Measurements from ENCODE around the gene GPHN.
A peak's percentile ranks its signal among the peaks of the same experiment; 100 is the strongest.
"Not testable (repeated sequence)": the region's sequence is repeated elsewhere in the genome, so short reads cannot be mapped to it uniquely, and the experiment has no call there.

The GPHN gene

DNA sequence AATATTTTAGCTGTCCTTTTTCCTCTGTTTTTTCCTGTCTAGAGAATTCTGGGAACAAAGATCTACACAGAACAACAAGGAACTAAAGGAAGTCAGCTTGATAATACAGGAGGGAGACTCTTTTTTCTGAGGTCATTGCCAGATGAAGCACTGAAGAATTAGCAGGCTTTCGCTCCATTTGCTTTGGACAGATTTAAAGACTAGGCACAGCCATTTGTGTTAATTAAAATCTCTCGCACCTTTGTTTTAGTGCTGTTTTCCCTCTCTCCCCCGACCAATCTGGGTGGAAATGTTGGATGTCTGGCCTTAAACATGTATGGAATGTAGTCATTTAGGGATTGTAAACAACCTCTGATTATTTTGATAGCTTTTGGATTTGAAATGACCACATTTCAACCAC lies 9.6 kb upstream of the GPHN start:
- TF ChIP-seq, protein P1, sequence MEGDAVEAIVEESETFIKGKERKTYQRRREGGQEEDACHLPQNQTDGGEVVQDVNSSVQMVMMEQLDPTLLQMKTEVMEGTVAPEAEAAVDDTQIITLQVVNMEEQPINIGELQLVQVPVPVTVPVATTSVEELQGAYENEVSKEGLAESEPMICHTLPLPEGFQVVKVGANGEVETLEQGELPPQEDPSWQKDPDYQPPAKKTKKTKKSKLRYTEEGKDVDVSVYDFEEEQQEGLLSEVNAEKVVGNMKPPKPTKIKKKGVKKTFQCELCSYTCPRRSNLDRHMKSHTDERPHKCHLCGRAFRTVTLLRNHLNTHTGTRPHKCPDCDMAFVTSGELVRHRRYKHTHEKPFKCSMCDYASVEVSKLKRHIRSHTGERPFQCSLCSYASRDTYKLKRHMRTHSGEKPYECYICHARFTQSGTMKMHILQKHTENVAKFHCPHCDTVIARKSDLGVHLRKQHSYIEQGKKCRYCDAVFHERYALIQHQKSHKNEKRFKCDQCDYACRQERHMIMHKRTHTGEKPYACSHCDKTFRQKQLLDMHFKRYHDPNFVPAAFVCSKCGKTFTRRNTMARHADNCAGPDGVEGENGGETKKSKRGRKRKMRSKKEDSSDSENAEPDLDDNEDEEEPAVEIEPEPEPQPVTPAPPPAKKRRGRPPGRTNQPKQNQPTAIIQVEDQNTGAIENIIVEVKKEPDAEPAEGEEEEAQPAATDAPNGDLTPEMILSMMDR (IDR thresholded peaks at IDR 0.05; ENCODE audit: insufficient read depth, low read depth, low read length, missing control alignments), result no peak
- no peak for DNase-seq (ENCODE audit: low read depth)
- H3K4me3 ChIP-seq (ENCODE audit: low read length), result no peak overlapping the region

DNA sequence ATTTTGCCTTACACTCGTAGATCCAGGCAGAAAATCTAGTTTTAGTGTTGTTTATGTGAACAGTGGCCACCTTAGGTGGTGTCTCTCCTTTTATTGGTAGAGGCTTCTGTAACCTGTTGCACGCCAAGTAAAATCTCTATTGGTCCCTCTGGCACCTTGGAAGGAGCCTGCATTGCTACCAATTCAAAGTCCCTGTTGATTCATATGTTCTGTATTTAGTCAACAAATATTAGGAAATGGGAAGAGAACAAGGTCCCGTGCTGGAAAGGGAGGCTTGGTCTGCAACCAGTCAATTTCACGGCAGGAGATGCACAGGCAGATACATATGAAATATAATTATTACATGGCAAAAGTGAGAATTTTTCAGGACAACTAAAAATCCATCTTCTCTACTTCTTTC lies 6.4 kb upstream of the GPHN start:
- DNase-seq (ENCODE audit: low read depth), result no peak
- TF ChIP-seq, protein P1 (IDR thresholded peaks at IDR 0.05; ENCODE audit: insufficient read depth, low read depth, low read length, missing control alignments), result no peak
- no peak overlapping the region for H3K4me3 ChIP-seq (ENCODE audit: low read length)

DNA sequence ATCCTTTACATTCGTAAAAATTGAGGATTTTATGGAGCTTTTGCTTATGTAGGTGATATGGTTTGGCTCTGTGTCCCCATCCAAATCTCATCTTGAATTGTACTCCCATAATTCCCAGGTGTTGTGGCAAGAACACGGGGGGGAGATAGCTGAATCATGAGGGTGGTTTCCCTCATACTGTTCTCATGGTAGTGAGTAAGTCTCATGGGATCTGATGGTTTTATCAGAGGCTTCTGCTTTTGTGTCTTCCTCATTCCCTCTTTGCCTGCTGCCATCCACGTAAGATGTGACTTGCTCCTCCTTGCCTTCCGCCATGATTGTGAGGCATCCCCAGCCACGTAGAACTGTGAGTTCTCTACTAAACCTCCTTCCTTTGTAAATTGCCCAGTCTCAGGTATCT lies 5.1 kb upstream of the GPHN start:
- DNase-seq (ENCODE audit: low read depth); H3K4me3 ChIP-seq (ENCODE audit: low read length): not testable (repeated sequence)

DNA sequence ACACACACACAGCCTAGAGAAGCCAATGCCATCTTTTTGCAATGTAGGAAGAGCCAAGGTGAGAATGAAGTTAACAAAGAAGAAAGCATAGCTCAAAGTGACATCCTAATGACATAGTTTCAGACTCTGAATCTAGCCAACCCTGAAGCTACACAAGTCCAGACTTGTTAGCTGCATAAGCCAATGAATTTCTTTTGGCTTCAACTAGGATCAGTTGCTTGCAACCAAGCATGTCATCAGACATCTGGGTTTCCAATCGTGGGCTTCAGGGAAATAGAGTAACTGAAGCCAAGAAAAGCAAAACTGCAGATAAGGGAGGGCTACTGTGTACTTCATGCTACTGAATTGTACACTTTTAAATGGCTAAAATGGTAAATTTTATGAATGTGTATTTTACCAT lies 4.4 kb upstream of the GPHN start:
- peak; percentile 70 for DNase-seq (ENCODE audit: low read depth)
- no peak overlapping the region for H3K4me3 ChIP-seq (ENCODE audit: low read length)
- TF ChIP-seq, protein P1 (IDR thresholded peaks at IDR 0.05; ENCODE audit: insufficient read depth, low read depth, low read length, missing control alignments), result no peak

DNA sequence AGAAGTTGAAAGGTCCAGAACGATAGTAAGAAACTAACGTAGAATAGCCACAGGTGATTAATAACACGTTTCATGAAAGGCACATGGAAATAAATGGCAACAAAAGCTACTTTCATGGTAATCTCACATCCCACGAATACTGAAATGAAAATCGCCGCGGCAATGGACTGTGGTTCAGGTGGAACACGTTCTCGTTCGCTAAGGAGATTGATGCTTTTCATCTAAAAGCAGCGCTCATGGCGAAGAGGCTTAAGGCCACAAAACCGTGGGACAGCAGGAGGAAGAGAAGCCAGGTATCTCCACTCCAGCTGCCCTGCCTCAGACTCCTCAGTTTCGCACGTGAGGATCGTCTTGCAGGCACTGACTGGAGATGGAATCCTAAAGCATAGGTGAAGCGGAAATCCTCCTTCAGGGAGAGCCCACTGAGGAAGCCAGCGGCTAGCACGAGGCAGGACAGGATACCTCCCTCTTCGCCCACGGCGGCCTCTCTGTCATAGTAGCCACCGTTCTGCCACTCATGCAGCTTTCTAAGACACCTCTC lies 696 bp upstream of the GPHN start:
- H3K4me3 ChIP-seq (ENCODE audit: low read length), result peak overlapping the region; percentile 97
- no peak for DNase-seq (ENCODE audit: low read depth)
- TF ChIP-seq, protein P1 (IDR thresholded peaks at IDR 0.05; ENCODE audit: insufficient read depth, low read depth, low read length, missing control alignments), result no peak

DNA sequence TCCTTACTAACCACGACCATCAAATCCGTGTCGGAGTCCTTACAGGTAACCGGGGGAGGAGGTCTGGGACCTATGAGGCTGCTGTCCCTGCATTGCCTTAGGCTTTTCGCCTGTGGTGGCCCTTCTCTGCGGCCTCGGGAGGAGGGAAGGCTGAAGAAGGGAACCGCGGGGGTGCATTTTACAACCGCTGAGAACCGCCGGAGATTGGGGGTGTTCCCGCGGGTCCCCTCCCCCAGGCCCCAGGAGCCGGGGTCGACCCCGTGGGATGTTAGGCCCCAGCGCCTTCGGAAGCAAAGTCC lies 549 bp downstream of the GPHN start:
- H3K4me3 ChIP-seq (ENCODE audit: low read length), result peak overlapping the region; percentile 97
- TF ChIP-seq, protein P1 (IDR thresholded peaks at IDR 0.05; ENCODE audit: insufficient read depth, low read depth, low read length, missing control alignments), result no peak
- no peak for DNase-seq (ENCODE audit: low read depth)

DNA sequence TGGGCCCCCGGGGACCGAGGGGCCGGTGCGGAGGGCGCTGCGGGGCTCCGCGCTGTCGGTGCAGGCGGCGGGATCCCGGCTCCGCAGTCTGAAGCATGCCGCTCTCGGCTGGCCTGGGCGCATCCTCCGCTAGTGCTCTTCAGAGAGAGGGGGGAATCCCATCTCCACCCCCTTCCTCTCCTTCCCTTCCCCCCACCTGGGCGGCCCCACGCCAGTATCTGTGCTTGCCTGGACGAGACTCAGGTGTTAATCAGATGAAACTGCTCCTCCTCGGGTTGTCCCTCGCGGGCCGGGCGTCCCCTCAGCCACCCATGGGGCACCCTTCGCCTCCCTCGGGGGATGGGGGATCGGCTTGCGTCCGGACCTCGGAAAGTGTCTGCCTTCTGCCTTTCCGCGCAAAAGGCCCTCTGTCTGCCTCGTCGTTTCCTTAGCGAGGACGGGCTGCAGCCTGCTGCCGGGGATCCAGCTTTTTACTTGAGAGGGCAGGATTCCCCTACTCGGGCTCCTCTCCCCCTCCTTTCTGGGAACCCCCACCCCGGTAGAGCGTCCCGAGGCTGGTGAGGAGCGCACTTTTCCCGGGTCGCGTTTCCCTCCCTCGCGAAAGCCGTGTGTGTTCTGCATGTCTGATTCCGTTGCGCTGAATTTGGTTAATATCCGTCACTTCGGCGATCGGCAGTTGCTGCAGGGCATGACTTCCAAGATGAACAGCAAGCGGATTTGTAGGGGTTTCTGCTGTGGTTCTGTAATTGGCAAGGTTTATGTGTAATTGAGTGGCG lies 1.1 kb downstream of the GPHN start:
- peak; percentile 52 for DNase-seq (ENCODE audit: low read depth)
- peak overlapping the region; percentile 97 for H3K4me3 ChIP-seq (ENCODE audit: low read length)
- TF ChIP-seq, protein P1 (IDR thresholded peaks at IDR 0.05; ENCODE audit: insufficient read depth, low read depth, low read length, missing control alignments), result no peak

Data from epithelial cell of esophagus (primary cell).